HepG2 (cell line): ENCODE measurements around the gene CYP2J2. TPM values are rescaled to one million over a fixed set of nuclear protein-coding genes. Genes with fewer than 3 reads are reported as not detected.

Source experiments
- FOXP1 ChIP-seq, 2 experiments: fragments of 450-650 bp in 1 of 2; IDR thresholded peaks; 2 replicates each; pipeline ENCODE4 v1.6.1; 2017 to 2018; ENCODE audit warnings: antibody characterized with exemption in 1 of 2
- POGZ ChIP-seq: sonication (generic); formaldehyde crosslinking; IDR thresholded peaks from 2 replicates; pipeline ENCODE4 v1.4.0; 2020; ENCODE audit warnings: mild to moderate bottlenecking, missing genetic modification reagents
- PREB ChIP-seq: sonication (generic); formaldehyde crosslinking; IDR thresholded peaks from 2 replicates; pipeline ENCODE4 v1.4.0; 2020; ENCODE audit warnings: missing genetic modification reagents
- RBM22 ChIP-seq: fragments of 200-400 bp; formaldehyde crosslinking; optimal IDR thresholded peaks from 2 replicates; pipeline ENCODE3; 2017; ENCODE audit warnings: mild to moderate bottlenecking, low read length, moderate library complexity
- THAP7 ChIP-seq: sonication (generic); formaldehyde crosslinking; IDR thresholded peaks from 2 replicates; pipeline ENCODE4 v1.8.1; 2023; ENCODE audit warnings: mild to moderate bottlenecking, missing genetic modification reagents
- ZBTB21 ChIP-seq: sonication (generic); formaldehyde crosslinking; IDR thresholded peaks from 2 replicates; pipeline ENCODE4 v1.4.0; 2020; ENCODE audit warnings: missing genetic modification reagents
- ZIK1 ChIP-seq: sonication (generic); formaldehyde crosslinking; IDR thresholded peaks from 2 replicates; pipeline ENCODE4 v1.5.0; 2020; ENCODE audit warnings: mild to moderate bottlenecking, low read depth, missing genetic modification reagents, borderline replicate concordance
- ZMYM4 ChIP-seq: sonication (generic); formaldehyde crosslinking; IDR thresholded peaks from 2 replicates; pipeline ENCODE4 v1.8.1; 2023; ENCODE audit warnings: mild to moderate bottlenecking, missing genetic modification reagents
- ZNF318 ChIP-seq: sonication (generic); formaldehyde crosslinking; IDR thresholded peaks from 2 replicates; pipeline ENCODE4 v1.4.0; 2020; ENCODE audit warnings: mild to moderate bottlenecking, missing genetic modification reagents
- ZNF512 ChIP-seq: sonication (generic); formaldehyde crosslinking; IDR thresholded peaks from 2 replicates; pipeline ENCODE4 v1.4.0; 2020; ENCODE audit warnings: mild to moderate bottlenecking, missing genetic modification reagents
- ZNF784 ChIP-seq: sonication (generic); formaldehyde crosslinking; IDR thresholded peaks from 2 replicates; pipeline ENCODE4 v1.5.1; 2020; ENCODE audit warnings: missing genetic modification reagents, mild to moderate bottlenecking, borderline replicate concordance
- ZNF891 ChIP-seq: sonication (generic); formaldehyde crosslinking; IDR thresholded peaks from 2 replicates; pipeline ENCODE4 v1.5.0; 2020; ENCODE audit warnings: mild to moderate bottlenecking, missing genetic modification reagents
- ZSCAN5A ChIP-seq: sonication (generic); formaldehyde crosslinking; IDR thresholded peaks from 2 replicates; pipeline ENCODE4 v1.8.0; 2022; ENCODE audit warnings: mild to moderate bottlenecking, missing genetic modification reagents, borderline replicate concordance
- polyA plus RNA-seq, 8 experiments: library from polyadenylated mRNA; depleted of rRNA in 3 of 8; stranded (reverse) in 7 of 8; unstranded in 1 of 8; fragments of >200 nt; fragmentation: Illumina TruSeq in 4 of 8; extraction: Trizol in 4 of 8; gene quantifications; 2 replicates each; pipeline versions ENCODE4 v1.2.1 to v1.2.3, GENCODE V29; 2011 to 2016; ENCODE audit warnings: low read depth in 4 of 8, missing spikeins in 1 of 8, mixed read lengths in 1 of 8; ENCODE audit not compliant: insufficient read depth in 1 of 8
- total RNA-seq, 5 experiments: library from RNA; depleted of rRNA; stranded (reverse); fragments of >200 nt; fragmentation: Illumina TruSeq; extraction: Trizol; gene quantifications; 2 replicates each; pipeline ENCODE4 v1.2.3, GENCODE V29; 2016; ENCODE audit warnings: low read depth in 1 of 5

The CYP2J2 gene
- total and polyA plus RNA-seq, 2 of the 13 experiments (the other 11 are each of a cell fraction or from before 2014, with no cell fraction given) = 2.1 to 5.9 TPM

GRCh38 chr1:59856725-59857338 lies 69.7 kb downstream of the CYP2J2 start (continued):
- TF ChIP-seq ZSCAN5A (no peak; the same call in 1 of the 2 replicates), ZMYM4 (peak; percentile 70), FOXP1 (IDR thresholded peaks at IDR 0.05) (no peak), FOXP1 (CRISPR knock-in tag; IDR thresholded peaks at IDR 0.05) (peak; percentile 70; the same call in 1 of the 2 replicates), ZNF891 (CRISPR knock-in tag) (no peak), ZBTB21 (CRISPR knock-in tag) (no peak), ZNF512 (CRISPR knock-in tag) (no peak), POGZ (peak; percentile 83), PREB (CRISPR knock-in tag) (no peak), THAP7 (CRISPR knock-in tag) (no peak), ZNF784 (0 out of 2 replicates have a peak, but pooled peaks have one; percentile 44), ZIK1 (CRISPR knock-in tag) (no peak), RBM22 (no peak), ZNF318 (CRISPR knock-in tag) (no peak)
